ENCODE results near the gene HOXC10. TPM values are rescaled to one million over a fixed set of nuclear protein-coding genes. Genes with fewer than 3 reads are reported as not detected.

Gene HOXC10
- total RNA-seq, 1 experiment from 2014 or later: 6.5 TPM

- in situ Hi-C loops (cut with HindIII; ENCODE audit: low pct_unique_long_range_greater_than_20kb, low sequenced_read_pairs): no loop called here
- DNase-seq (ENCODE audit: low read depth): no peak
Measured at GRCh38 chr12:54028314-54029201, 43.6 kb downstream of the HOXC10 start, which contains the start of gene HOXC6. HOXC6 (plus strand) TSS chr12:54028440; CDS start chr12:54028522, 82 bp downstream.

DNA sequence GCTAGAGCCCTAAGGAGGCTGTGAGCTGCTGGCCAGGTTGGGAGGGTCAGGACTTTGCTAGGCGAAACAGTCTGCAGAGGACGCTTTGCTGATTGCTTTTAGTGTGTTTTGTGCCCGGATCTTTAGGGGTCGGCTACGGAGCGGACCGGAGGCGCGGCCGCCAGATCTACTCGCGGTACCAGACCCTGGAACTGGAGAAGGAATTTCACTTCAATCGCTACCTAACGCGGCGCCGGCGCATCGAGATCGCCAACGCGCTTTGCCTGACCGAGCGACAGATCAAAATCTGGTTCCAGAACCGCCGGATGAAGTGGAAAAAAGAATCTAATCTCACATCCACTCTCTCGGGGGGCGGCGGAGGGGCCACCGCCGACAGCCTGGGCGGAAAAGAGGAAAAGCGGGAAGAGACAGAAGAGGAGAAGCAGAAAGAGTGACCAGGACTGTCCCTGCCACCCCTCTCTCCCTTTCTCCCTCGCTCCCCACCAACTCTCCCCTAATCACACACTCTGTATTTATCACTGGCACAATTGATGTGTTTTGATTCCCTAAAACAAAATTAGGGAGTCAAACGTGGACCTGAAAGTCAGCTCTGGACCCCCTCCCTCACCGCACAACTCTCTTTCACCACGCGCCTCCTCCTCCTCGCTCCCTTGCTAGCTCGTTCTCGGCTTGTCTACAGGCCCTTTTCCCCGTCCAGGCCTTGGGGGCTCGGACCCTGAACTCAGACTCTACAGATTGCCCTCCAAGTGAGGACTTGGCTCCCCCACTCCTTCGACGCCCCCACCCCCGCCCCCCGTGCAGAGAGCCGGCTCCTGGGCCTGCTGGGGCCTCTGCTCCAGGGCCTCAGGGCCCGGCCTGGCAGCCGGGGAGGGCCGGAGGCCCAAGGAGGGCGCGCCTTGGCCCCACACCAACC is 44.8 kb downstream of the HOXC10 start:
- no peak for DNase-seq (ENCODE audit: low read depth)
- in situ Hi-C loops (cut with HindIII; ENCODE audit: low pct_unique_long_range_greater_than_20kb, low sequenced_read_pairs): no loop called here

GRCh38 chr12:54030442-54030801 is 45.5 kb downstream of the HOXC10 start:
- no peak for DNase-seq (ENCODE audit: low read depth)
- in situ Hi-C loops (cut with HindIII; ENCODE audit: low pct_unique_long_range_greater_than_20kb, low sequenced_read_pairs): no loop called here

GRCh38 chr12:54030889-54031471 is 46.0 kb downstream of the HOXC10 start:
- in situ Hi-C loops (cut with HindIII; ENCODE audit: low pct_unique_long_range_greater_than_20kb, low sequenced_read_pairs): no loop called here
- no peak for DNase-seq (ENCODE audit: low read depth)

- no peak for DNase-seq (ENCODE audit: low read depth)
- in situ Hi-C loops (cut with HindIII; ENCODE audit: low pct_unique_long_range_greater_than_20kb, low sequenced_read_pairs): no loop called here
Measured at GRCh38 chr12:54031480-54031879, 46.5 kb downstream of the HOXC10 start.

DNA sequence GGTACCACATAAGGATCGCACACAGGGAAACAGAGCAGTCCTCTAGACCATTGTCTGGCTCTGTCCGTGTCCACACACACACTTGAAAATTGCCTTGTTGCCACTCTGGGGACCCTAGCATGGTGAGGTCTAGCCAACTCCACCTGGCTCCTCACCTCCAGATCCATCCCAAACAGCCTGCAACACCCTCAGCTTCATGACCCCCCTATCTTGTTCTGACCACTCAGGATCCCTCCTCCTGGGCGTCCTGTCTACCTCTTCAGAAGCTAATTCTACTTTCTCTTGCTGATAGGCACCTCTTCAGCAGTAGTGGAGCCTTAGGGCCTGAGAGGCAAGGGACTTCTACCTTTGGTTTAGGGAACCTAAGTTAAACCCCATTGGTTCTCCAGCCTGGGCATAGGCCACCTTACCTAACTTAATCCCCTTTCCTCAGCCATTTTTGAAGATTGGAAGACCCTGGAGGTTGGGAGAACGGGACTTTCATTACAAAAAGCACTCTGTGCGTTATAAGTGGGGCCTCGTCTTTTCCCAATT is 47.2 kb downstream of the HOXC10 start:
- no peak for DNase-seq (ENCODE audit: low read depth)
- in situ Hi-C loops (cut with HindIII; ENCODE audit: low pct_unique_long_range_greater_than_20kb, low sequenced_read_pairs): no loop called here

GRCh38 chr12:54032627-54033100 is 47.7 kb downstream of the HOXC10 start, which contains the start of gene HOXC5:
HOXC5 (plus strand) TSS chr12:54033050; CDS start chr12:54033123, 73 bp downstream.
- in situ Hi-C loops (cut with HindIII; ENCODE audit: low pct_unique_long_range_greater_than_20kb, low sequenced_read_pairs): no loop called here
- DNase-seq (ENCODE audit: low read depth): peak; percentile 76

GRCh38 chr12:54033106-54033979 is 48.4 kb downstream of the HOXC10 start:
- in situ Hi-C loops (cut with HindIII; ENCODE audit: low pct_unique_long_range_greater_than_20kb, low sequenced_read_pairs): no loop called here
- no peak for DNase-seq (ENCODE audit: low read depth)

GRCh38 chr12:54033980-54034784 is 49.2 kb downstream of the HOXC10 start:
- no peak for DNase-seq (ENCODE audit: low read depth)
- in situ Hi-C loops (cut with HindIII; ENCODE audit: low pct_unique_long_range_greater_than_20kb, low sequenced_read_pairs): no loop called here

DNA sequence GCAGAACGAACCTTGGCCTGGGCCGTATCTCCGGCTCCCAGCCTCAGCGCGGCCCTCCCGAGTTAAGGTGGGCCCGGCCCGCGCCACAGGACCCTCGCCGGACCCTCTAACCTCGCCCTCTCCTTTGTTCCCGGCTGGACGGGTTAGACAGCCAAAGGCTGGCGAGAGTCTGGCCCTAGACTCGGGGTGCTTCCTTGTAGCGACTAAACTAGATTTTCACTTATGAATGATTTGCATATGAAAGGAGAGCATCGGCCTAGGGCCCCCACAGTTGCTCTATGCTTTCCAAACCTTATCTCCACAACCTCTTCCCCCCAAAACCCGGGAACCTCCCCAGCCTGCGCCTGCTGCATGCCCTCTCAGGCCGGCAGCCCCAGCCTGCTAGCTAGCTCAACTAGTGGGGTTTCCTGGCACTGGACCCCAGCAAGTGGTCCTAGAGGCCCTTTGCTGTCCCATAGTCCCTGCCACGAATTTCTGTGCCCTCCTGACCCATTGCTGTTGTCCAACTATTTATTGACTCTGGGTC is 49.9 kb downstream of the HOXC10 start:
- in situ Hi-C loops (cut with HindIII; ENCODE audit: low pct_unique_long_range_greater_than_20kb, low sequenced_read_pairs): no loop called here
- no peak for DNase-seq (ENCODE audit: low read depth)

GRCh38 chr12:54035568-54036264 is 50.8 kb downstream of the HOXC10 start:
- DNase-seq (ENCODE audit: low read depth): no peak
- in situ Hi-C loops (cut with HindIII; ENCODE audit: low pct_unique_long_range_greater_than_20kb, low sequenced_read_pairs): no loop called here

DNA sequence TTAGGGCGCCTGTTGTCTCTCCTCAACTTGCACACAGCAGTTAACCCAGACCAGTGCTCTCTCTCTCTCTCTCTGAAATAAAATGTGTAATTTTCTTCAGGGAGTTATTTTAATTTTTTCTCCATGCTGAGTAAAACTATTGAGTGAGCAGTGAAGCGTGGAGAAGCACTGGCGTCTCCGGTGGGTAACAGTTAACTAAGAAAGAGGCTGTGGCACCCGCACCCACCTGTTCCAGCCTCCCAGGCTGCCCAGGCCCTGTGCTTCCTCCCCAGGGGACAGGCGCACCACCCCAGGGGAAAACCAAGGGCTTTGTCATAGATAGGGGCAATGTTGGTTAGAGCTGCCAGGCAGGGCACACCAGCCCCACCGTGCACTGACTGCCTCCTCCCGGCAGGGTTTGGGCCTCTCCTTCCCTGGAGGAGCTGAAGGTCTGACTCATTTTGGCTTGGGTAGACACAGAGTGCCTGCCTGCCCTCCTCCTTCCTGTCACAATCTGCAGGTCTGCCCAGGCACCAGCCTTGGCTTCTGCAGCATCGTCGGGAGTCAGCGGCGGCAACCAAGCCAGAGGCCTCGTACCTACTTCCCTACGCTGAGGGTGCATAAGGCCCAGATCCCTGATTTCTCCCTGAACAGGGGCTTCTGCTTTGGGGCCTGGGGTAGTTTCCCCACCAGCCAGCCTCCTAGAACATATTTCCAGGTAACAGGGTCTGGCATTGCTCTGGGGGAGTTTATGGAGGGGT is 51.8 kb downstream of the HOXC10 start:
- in situ Hi-C loops (cut with HindIII; ENCODE audit: low pct_unique_long_range_greater_than_20kb, low sequenced_read_pairs): no loop called here
- DNase-seq (ENCODE audit: low read depth): peak; percentile 79

GRCh38 chr12:54037360-54038283 is 52.7 kb downstream of the HOXC10 start:
- no peak for DNase-seq (ENCODE audit: low read depth)
- in situ Hi-C loops (cut with HindIII; ENCODE audit: low pct_unique_long_range_greater_than_20kb, low sequenced_read_pairs): no loop called here

- in situ Hi-C loops (cut with HindIII; ENCODE audit: low pct_unique_long_range_greater_than_20kb, low sequenced_read_pairs): no loop called here
- no peak for DNase-seq (ENCODE audit: low read depth)
Measured at GRCh38 chr12:54038284-54038870, 53.4 kb downstream of the HOXC10 start.
